ENCODE measurements around the gene HECTD4.
"Not testable (repeated sequence)": the region's sequence is repeated elsewhere in the genome, so short reads cannot be mapped to it uniquely, and the experiment has no call there.

HECTD4 gene

DNA sequence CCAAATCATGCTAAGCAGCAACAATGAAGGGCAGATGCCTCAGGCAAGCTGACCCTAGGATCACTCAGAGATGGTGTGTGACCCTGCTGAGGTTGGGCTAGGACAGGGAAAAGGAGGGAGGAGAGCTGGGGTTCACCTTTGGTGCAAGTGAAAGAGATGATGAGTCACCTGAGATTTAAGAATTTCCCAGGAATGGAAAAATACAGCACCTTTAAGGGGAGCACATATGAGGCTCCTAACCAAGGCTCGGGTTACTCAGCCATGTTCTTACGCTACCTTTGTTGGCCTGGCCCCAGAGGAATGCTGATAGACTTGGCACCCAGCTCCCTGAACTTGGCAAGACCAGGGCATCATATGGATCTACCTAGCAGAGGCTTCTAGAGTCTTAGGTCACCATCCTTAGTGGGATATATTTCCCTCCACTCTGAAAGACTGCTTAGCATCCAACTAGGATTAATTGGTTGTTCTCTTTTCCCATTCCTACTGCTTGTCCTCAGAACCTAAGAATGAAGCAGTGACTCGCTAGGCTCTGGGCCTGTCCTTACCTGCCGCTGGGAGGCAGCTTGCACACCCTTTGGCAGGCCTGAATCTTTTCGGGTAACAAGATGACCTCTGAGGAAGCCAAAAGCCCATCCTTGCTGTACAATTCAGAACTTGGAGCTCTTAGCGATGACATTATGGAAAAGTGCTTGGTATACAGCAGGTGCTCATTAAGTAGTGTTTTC lies 269.7 kb downstream of the HECTD4 start:
- DNase-seq = no peak

DNA sequence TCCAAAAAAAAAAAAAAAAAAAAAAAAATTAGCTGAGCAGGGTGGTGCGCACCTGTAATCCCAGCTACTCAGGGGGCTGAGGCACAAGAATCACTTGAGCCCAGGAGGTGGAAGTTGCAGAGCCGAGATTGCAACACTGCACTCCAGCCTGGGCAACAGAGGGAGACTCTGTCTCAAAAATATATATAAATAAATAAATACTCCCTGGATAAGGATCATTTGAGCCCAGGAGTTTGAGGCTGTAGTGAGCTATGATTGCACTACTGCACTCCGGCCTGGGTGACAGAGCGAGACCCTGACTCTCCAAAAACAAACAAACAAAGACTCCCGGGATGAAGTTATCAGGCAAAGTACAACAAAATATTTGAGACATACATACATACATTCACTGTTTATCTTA lies 270.3 kb downstream of the HECTD4 start:
- DNase-seq = peak in 1 of 2 donors; percentile 25

DNA sequence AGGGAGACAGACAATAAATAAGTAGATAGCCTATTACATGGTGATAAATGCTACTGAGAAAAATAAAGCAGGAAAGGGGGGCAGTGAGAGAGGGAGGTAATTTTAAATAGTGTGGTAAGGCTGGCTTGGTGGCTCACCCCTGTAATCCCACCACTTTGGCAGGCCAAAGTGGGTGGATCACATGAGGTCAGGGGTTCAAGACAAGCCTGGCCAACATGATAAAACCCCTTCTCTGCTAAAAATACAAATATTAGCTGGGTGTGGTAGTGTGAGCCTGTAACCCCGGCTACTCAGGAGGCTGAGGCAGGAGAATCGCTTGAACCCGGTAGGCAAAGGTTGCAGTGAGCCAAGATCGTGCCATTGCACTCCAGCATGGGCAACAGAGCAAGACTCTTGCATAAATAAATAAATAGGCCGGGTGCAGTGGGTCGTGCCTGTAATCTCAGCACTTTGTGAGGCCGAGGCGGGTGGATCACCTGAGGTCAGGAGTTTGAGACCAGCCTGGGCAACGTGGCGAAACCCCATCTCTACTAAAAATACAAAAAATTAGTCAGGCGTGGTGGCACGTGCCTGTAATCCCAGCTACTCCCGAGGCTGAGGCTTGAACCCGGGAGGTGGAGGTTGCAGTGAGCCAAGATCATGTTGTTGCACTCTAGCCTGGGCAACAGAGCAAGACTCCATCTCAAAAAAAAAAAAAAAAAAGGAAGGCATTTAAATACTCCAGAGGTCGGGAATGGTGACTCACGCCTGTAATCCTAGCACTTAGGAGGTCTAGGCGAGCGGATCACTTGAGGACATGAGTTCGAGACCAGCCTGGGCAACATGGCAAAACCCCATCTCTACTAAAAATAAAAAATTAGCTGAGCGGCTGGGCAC lies 271.2 kb downstream of the HECTD4 start:
- not testable (repeated sequence) for DNase-seq

Measured in inflammatory macrophage (primary cell).